Thyroid gland (tissue), 4 donors: ENCODE data around the gene SNRK. TPM values are rescaled to one million over a fixed set of nuclear protein-coding genes. Genes with fewer than 3 reads are reported as not detected.

Experiments used
- DNase-seq, 2 donors: peaks; one replicate each; pipeline ENCODE4 v3.0.0-alpha.2; 2019
- H3K27ac ChIP-seq, 3 donors: fragments of 200-600 bp; sonication (generic); 1 replicate in 2 of 3; 2 replicates in 1 of 3; pipeline ENCODE4 v1.5.1; 2016 to 2019; ENCODE audit warnings: mild to moderate bottlenecking in 1 of 3, moderate library complexity in 1 of 3
- H3K27me3 ChIP-seq: fragments of 200-600 bp; sonication (generic); one replicate; pipeline ENCODE4 v1.5.1; 2019
- H3K36me3 ChIP-seq, 2 donors: fragments of 200-600 bp; sonication (generic); one replicate each; pipeline ENCODE4 v1.5.1; 2016 to 2019
- H3K4me1 ChIP-seq, 2 donors: fragments of 200-600 bp; sonication (generic); one replicate each; pipeline ENCODE4 v1.5.1; 2017 to 2019
- H3K4me3 ChIP-seq, 3 donors: fragments of 200-600 bp; sonication (generic); replicated peaks in 1 of 3; 1 replicate in 2 of 3; 2 replicates in 1 of 3; pipeline ENCODE4 v1.5.1; 2016; ENCODE audit warnings: mild to moderate bottlenecking in 1 of 3
- H3K9me3 ChIP-seq: fragments of 200-600 bp; sonication (generic); one replicate; pipeline ENCODE4 v1.5.1; 2017
- POLR2A ChIP-seq, 2 donors: fragments of 450-650 bp; IDR thresholded peaks; one replicate each; pipeline ENCODE4 v1.6.1; 2017; ENCODE audit warnings: antibody characterized with exemption in 2 of 2, mild to moderate bottlenecking in 2 of 2, moderate library complexity in 1 of 2
- WGBS, 2 donors: methylation state at CpG; one replicate each; pipeline ENCODE4 v1.1.5; 2017; 5-methylcytosine and 5-hydroxymethylcytosine counted together
- intact Hi-C: fragments of 100-400 bp; cut with DNase I; formaldehyde crosslinking; loops from one replicate; pipeline ENCODE4 v1.15.1; 2023
- total RNA-seq, 4 donors: library from RNA; depleted of rRNA; stranded (reverse); fragments of >200 nt; gene quantifications; one replicate each; pipeline ENCODE4 v1.2.3, GENCODE V29; 2016
- TF ChIP-seq, protein P1 (sequence below), 6 experiments: fragments of 200-600 bp in 3 of 6; fragments of 450-650 bp in 3 of 6; sonication (generic) in 3 of 6; IDR thresholded peaks; one replicate each; pipeline ENCODE4 v1.5.1; 2016 to 2019; ENCODE audit warnings: antibody characterized with exemption in 6 of 6, mild to moderate bottlenecking in 2 of 6, inconsistent platforms in 1 of 6, moderate library complexity in 1 of 6

SNRK gene
- total RNA-seq, 4 donors from 2014 or later = 44.2 to 90.5 (median 65.0) TPM

DNA sequence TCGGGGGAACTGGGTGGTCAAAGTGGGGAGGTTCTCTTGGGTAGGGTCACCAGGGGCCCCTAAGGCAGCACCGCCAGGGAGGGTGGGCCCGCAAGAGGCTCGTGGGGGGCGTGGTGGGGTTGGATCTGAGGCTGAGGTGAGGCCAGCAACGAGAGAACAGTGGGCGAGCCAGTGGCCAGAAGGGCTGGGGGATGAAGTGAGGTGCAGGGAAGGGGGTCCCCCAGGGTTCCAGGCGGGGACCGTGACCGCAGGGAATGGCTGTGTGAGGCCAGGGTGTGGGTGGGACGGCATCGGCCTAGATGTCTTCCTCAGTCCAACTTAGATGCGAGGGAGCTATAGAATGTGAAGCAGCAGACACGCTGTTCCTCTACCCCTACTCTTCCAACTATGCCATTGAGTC, 78.2 kb downstream of the SNRK start:
- Histone ChIP-seq H3K27me3 (no peaks in the 10 kb centered on the region), H3K36me3 (no peaks in the 10 kb centered on the region), H3K4me1 (no peaks in the 10 kb centered on the region), H3K4me3 (no peak overlapping the region), H3K27ac (no peak overlapping the region), H3K9me3 (no peaks in the 10 kb centered on the region)
- intact Hi-C loops = no loop called here
- TF ChIP-seq POLR2A (IDR thresholded peaks at IDR 0.05) = no peak
- TF ChIP-seq, protein P1, sequence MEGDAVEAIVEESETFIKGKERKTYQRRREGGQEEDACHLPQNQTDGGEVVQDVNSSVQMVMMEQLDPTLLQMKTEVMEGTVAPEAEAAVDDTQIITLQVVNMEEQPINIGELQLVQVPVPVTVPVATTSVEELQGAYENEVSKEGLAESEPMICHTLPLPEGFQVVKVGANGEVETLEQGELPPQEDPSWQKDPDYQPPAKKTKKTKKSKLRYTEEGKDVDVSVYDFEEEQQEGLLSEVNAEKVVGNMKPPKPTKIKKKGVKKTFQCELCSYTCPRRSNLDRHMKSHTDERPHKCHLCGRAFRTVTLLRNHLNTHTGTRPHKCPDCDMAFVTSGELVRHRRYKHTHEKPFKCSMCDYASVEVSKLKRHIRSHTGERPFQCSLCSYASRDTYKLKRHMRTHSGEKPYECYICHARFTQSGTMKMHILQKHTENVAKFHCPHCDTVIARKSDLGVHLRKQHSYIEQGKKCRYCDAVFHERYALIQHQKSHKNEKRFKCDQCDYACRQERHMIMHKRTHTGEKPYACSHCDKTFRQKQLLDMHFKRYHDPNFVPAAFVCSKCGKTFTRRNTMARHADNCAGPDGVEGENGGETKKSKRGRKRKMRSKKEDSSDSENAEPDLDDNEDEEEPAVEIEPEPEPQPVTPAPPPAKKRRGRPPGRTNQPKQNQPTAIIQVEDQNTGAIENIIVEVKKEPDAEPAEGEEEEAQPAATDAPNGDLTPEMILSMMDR (IDR thresholded peaks at IDR 0.05) = no peak
- no peak for DNase-seq
- WGBS, 2 donors = 97 to 98% methylated on average over 14 of the region's 14 CpGs

DNA sequence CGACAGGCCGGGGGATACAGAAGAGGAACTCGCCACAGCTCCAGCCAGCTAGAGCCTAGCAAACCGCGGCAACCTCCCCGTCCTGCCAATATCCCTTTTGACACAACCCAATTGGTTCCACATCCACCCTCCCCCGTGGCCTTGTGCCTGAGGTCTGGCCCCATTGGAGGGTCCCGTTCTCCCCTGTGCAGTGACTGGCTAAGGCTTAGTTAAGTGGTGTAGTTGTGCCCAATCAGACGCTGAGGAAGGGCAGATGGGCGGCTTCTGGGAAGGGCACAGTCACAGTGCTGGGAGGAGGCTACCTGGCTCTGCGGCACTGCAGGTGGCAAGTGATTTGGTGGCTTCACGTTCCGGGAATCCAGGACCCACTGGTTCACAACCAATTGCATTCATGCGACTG, 78.6 kb downstream of the SNRK start:
- TF ChIP-seq POLR2A (IDR thresholded peaks at IDR 0.05) = no peak
- TF ChIP-seq, protein P1 (IDR thresholded peaks at IDR 0.05) = no peak
- no peaks in the 10 kb centered on the region for H3K27me3 ChIP-seq
- no peak overlapping the region for H3K4me3 ChIP-seq
- H3K36me3 ChIP-seq = no peaks in the 10 kb centered on the region
- H3K27ac ChIP-seq = no peak overlapping the region
- no peak for DNase-seq
- 96 to 98% methylated on average over 14 of the region's 14 CpGs for WGBS, 2 donors
- intact Hi-C loops = no loop called here
- H3K9me3 ChIP-seq = no peaks in the 10 kb centered on the region
- H3K4me1 ChIP-seq = no peaks in the 10 kb centered on the region

DNA sequence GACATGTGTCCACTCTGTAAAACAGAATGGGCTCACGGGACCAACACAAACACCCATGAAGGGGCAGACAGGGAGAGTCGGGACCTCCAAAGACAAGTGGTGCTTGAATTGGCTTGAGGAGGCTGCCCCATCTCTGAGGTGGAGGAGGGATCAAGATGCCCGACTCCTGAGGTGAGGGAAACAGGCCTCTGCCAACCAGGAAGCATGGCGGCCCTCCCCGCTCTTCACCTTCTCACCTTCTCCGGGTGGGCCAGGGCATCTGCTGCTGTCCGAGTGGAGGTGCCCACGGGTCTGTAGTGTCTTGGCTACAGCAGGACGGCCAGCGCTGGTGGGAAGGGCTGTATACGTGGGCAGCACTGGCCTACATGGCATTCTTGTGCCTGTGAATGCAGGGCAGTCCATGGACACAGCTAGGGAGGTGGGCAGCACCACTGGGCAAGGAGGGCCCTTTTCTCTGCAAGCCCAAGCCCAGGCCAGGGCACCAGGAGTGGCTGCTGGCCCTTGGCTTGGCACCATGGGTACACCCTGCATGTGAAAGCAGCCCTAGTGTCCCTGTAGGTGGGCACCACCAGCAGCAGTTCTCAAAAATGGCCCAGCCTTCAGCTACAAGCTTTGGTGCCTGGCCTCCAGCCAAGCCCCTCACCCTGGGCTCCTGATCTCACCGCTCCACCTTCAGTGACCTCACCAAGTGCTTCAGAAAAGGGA, 79.4 kb downstream of the SNRK start:
- no peaks in the 10 kb centered on the region for H3K36me3 ChIP-seq
- TF ChIP-seq, protein P1 (IDR thresholded peaks at IDR 0.05) = no peak
- TF ChIP-seq POLR2A (IDR thresholded peaks at IDR 0.05) = no peak
- H3K27me3 ChIP-seq = no peaks in the 10 kb centered on the region
- intact Hi-C loops = no loop called here
- H3K27ac ChIP-seq = no peak overlapping the region
- no peak for DNase-seq
- no peaks in the 10 kb centered on the region for H3K9me3 ChIP-seq
- H3K4me3 ChIP-seq = no peak overlapping the region
- WGBS, 2 donors = 95% methylated on average over 8 to 12 of the region's 12 CpGs
- H3K4me1 ChIP-seq = no peaks in the 10 kb centered on the region

DNA sequence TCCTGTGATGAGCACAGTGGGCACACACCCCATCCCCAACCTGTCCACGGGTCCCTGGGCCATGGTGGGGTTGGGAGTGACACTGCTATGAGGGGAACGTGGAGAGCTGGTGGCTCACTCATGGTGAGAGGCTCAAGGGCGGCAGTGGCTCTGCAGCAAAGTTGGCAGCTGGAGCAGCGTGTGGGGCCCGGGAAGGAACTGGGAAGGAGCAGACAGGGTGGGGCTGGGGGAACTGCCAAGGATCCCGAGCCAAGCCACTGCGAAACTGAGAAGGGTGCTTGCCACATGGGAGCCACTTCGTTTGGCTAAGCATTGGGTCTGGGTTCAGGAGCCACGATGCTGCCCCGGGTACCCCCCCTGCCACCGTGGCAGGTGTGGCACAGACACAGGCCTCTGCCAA, 80.1 kb downstream of the SNRK start:
- H3K9me3 ChIP-seq = no peaks in the 10 kb centered on the region
- H3K27ac ChIP-seq = no peak overlapping the region
- 77 to 83% methylated on average over 9 to 11 of the region's 11 CpGs for WGBS, 2 donors
- H3K27me3 ChIP-seq = no peaks in the 10 kb centered on the region
- no peaks in the 10 kb centered on the region for H3K36me3 ChIP-seq
- intact Hi-C loops = no loop called here
- no peak overlapping the region for H3K4me3 ChIP-seq
- TF ChIP-seq, protein P1 (IDR thresholded peaks at IDR 0.05) = no peak
- no peak for TF ChIP-seq POLR2A (IDR thresholded peaks at IDR 0.05)
- no peaks in the 10 kb centered on the region for H3K4me1 ChIP-seq
- DNase-seq = no peak

DNA sequence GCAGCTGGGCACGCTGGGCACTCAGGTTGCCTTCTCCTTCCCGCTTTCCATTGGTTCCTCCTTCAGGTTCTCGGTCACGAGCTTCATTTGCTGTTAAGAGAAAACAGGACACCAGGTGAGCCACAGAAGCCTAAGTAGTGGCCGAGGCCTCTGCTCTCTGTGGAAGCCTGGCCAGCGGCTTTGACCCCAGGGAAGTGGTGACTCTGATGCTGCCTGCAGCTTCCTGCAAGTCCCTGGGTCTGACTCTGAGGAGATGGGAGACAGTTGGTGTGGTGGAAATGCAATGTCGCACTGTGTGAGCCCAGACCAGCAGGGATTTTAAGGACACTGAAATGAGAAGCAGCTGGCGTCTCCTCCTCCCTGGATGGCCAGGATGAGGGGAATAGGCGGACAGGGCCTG, 80.5 kb downstream of the SNRK start:
- no peak for DNase-seq
- Histone ChIP-seq H3K4me3 (no peak overlapping the region), H3K27ac (no peak overlapping the region), H3K4me1 (no peaks in the 10 kb centered on the region), H3K9me3 (no peaks in the 10 kb centered on the region), H3K36me3 (no peaks in the 10 kb centered on the region), H3K27me3 (no peaks in the 10 kb centered on the region)
- TF ChIP-seq, protein P1 (IDR thresholded peaks at IDR 0.05) = no peak
- no peak for TF ChIP-seq POLR2A (IDR thresholded peaks at IDR 0.05)
- intact Hi-C loops = no loop called here
- 89 to 94% methylated on average over 6 to 9 of the region's 9 CpGs for WGBS, 2 donors
